Smooth muscle cell of the brain vasculature (primary cell): ENCODE data around the gene ZNF630.
"Not testable (repeated sequence)": the region's sequence is repeated elsewhere in the genome, so short reads cannot be mapped to it uniquely, and the experiment has no call there.

Experiments used
- DNase-seq: peaks from one replicate; pipeline ENCODE4 v3.0.0-alpha.2; 2012; ENCODE audit warnings: low read depth, low spot score

Gene ZNF630

DNA sequence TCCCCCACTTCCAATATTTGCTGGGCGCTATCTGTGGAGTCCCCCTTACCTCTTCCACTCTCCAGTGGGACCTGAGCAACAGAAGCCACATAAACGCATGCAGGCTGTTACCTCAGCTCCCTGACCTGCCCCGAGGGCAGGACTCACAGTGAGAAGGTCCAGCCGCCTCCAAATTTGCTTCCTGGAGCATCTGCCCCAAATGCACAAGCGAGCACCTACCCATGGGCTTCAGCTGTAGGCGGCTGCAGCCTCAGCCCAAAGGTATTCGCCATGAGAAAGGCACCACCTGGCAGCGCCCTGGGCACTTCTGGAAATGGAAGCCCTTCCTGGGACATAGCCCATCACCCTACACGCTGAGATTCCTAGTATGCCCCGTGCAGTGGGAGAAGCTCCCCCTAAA, 41.2 kb downstream of the ZNF630 start:
- DNase-seq: no peak

DNA sequence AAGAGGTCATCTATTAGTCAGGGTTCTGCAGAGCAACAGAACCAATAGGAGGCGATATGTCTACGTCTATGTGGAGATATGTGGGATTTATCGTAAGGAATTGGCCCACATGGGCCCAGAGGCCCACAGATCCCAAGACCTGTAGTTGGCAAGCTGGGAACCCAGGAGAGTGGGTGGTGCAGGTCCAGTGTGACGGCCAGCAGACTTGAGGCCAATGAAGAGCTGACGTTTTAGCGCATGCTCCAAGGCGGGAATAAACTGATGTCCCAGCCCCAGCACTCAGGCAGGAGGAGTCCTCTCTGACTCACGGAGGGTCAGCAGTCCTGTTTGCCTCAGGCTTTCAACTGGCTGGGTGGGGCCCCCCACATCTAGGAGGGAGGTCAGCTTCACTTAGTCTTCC, 43.3 kb downstream of the ZNF630 start:
- no peak for DNase-seq

DNA sequence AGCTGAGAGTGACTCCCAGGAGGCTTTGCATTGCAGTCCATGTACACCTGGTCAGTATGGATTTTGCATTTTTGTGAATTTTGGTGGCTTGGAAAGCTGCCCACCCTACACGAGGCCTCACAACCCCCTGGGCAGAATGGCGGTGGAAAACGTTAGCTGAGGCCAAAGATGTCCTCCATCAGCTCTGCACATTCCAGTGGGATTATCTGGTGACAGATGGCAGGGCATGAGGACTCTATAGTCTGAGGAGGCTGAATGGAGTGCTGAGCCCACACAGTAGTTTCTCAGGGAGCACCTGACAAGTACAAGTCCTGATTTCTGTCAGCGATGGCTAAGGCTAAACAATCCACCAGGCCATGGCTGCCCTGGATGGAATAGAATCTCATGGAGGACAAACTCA, 43.9 kb downstream of the ZNF630 start:
- not testable (repeated sequence) for DNase-seq

DNA sequence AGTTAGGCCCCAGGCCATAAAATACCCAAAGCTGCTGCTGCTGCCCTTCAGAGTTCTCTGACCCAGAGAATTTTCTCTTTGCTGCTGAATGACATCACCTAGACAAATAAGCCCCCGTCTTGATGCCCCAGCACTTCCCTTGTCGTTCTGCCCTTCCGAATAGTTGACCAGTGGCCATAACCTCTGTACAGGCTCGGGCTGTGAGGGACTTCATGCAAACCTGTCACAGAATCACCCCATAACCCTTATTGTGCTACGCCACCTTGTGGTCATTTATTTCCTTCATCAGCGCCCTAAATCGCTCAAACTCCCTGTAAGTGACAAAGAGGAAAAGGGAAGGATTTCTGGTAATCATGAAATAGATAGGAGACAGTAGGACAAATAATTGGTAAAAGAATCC, 45.9 kb downstream of the ZNF630 start:
- no peak for DNase-seq

DNA sequence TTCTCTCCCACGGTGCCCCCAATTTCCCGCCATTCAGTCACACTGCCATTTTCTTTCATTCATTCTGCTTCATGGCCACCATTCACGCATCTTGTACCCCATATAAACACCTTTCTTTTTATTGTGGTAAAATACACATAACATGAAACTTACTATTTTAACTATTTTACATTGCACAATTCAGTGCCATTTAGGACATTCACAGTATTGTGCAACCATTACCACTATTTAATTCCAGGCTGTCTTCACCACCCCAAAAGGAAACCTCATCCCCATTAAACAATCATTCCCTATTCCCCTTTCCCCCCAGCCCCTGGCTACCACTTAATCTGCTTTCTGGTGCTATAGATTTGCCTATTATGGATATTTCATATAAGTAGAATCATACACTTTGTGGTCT, 48.7 kb downstream of the ZNF630 start:
- no peak for DNase-seq

DNA sequence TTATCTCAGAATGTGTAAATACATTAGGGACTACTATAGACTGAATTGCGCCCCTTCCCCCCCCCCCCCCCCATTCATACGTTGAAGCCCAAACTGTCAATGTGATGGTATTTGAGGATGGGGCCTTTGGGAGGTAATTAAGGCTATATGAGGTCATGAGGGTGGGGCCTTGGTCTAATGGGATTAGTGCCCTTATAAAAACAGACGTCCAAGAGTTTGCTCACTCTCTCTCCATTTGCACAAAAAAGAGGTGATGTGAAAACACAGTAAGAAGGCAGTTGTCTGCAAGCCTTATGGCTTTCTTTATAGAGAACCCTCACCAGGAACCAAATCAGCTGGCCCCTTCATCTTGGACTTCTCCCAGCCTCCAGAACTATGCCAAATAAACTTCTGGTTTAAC, 49.3 kb downstream of the ZNF630 start:
- no peak for DNase-seq

DNA sequence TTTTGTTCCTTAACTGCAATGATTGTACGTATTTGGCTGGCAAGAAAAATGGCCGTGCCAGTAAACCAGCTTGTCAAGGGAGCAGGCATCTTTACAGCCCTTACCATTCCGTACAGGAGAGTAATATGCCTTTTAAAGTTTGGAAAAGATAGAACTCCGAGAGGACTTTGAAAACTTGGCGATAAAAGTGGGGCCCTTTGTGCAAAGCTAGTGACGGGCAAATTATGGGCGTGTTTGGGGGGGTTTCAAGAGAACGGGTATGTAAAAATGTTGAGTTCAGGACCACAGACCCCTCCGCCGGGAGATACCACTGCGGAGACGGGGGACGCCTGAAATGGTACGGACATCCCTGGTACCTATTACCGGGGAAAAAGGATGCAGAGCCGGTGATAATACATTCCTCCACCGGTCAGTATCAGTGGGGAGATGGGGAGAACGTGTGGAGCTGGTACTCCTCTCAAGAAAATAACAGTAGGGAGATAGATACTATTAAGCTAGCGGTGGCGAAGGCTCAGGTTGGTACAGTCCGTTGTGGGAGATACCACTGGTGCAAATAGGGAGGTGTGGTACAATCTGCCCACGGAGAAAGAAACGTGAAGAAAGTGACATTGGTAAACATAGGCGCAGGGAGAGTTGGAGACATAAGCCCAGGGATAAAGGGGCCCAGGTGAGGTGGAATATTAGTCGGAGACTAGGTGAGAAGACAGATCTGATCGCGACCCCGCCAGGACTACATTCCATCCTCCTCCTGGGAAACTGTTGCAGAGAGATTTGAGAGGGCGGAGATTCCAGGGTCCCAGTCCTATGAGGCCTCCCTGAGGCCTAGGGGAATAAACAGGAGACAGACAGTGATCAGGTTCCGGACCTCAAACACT, 50.2 kb downstream of the ZNF630 start:
- peak; percentile 70 for DNase-seq

DNA sequence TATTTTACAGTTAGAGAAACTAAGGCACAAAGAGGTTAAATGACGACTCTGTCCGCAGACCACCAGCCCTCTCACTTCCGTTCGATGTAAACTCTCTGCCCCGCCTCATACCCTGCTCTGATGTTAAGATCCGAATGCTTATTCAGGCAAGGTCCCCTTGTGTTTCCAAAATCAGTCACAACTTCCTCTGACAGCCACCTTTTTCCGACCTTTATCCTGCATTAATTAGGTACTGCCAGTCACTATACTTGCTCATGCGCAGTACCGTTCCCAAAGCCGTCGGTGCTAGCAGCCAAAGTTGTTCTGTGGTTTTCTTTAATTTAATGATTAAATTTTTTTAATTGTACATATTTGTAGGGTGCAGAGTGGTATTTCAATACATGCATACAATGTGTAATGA, 51.0 kb downstream of the ZNF630 start:
- not testable (repeated sequence) for DNase-seq

DNA sequence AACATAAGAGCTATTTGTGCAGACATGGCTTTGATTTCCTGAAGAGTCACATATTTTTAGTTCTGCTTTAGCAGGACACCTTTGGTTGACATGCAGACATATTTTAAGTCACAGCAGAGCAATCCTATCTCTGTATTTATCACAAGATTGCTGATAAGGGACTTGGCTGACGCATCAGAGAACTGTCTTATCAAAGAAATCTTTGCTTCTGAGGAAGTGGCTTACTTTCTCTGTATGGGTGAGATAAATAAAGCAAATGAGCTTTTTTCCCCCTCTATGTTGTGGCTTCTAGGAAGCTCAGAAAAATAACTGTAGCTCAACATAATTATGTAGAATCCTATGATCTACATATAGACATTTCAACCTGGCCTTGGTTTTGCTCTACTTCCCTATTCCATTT, 51.5 kb downstream of the ZNF630 start:
- DNase-seq: not testable (repeated sequence)

DNA sequence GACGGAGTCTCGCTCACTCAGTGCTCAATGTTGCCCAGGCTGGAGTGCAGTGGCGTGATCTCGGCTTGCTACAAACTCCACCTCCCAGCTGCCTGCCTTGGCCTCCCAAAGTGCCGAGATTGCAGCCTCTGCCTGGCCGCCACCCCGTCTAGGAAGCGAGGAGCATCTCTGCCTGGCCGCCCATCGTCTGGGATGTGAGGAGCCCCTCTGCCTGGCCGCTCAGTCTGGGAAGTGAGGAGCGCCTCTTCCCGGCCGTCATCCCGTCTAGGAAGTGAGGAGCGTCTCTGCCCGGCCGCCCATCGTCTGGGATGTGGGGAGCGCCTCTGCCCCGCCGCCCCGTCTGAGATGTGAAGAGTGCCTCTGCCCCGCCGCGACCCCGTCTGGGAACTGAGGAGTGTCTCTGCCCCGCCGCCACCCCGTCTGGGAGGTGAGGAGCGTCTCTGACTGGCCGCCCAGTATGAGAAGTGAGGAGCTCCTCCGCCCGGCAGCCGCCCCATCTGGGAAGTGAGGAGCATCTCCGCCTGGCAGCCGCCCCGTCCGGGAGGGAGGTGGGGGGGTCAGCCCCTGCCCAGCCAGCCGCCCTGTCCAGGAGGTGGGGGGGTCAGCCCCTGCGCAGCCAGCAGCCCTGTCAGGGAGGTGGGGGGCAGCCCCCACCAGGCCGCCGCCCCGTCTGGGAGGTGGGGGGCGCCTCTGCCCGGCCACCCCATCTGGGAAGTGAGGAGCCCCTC, 54.7 kb downstream of the ZNF630 start:
- not testable (repeated sequence) for DNase-seq

DNA sequence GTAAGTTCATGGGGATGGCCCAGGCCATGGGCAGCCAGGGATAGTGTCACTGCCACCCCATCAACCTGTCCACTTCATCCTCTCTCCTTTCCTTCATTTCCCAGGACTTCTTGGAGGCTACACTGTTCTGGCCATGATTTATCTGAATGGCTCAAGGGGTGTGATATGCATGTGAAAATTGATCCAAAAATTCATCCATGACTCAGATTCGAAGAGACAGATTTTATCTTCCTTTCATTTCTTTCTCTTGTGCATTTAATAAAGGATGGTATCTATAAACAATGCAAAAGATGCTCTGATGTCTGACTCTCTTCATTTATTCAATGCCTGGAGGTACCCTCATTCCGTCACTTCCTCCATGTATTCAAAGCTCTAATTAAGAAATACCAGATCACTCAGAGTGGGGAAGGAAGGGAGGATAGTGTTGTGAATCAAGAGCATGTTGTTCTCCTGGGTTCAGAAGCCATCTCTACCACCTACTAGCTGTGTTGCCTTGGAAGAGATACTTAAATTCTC, 61.9 kb downstream of the ZNF630 start:
- DNase-seq: not testable (repeated sequence)
